Measurements from ENCODE around the gene TNFRSF6B. TPM values are rescaled to one million over a fixed set of nuclear protein-coding genes. Genes with fewer than 3 reads are reported as not detected.

Gene TNFRSF6B
- total RNA-seq, 1 donor from 2014 or later = 2.8 TPM

- DNase-seq (ENCODE audit: low read depth) (no peak), FAIRE-seq (no peak)
- Mint-ChIP-seq H3K4me1 (ENCODE audit: low read depth, unreplicated experiment) (peaks cover 12% of the 10 kb centered on the region), H3K27ac (ENCODE audit: unreplicated experiment) (no peak overlapping the region), H3K4me3 (ENCODE audit: unreplicated experiment) (peak overlapping the region; percentile 82), H3K27me3 (ENCODE audit: low read depth, unreplicated experiment) (no peaks in the 10 kb centered on the region), H3K9me3 (ENCODE audit: unreplicated experiment) (peaks cover 7% of the 10 kb centered on the region), H3K36me3 (ENCODE audit: low read depth, unreplicated experiment) (peaks cover 20% of the 10 kb centered on the region)
- peak overlapping the region; percentile 19 for H3K27ac ChIP-seq (ENCODE audit: low read depth, low read length)
- H3K79me2 ChIP-seq (ENCODE audit: insufficient read depth, low read length) = peaks cover 89% of the 10 kb centered on the region
- H3K9me3 ChIP-seq (ENCODE audit: insufficient read depth, low read depth, low read length) = no peaks in the 10 kb centered on the region
- H3K27me3 ChIP-seq (ENCODE audit: insufficient read depth, low read length) = no peaks in the 10 kb centered on the region
- peaks cover 25% of the 10 kb centered on the region for H3K36me3 ChIP-seq (ENCODE audit: insufficient read depth, low read length)
- H3K4me1 ChIP-seq (ENCODE audit: insufficient read depth, low read length) = peaks cover 17% of the 10 kb centered on the region
- peak overlapping the region; percentile 89 for H3K4me2 ChIP-seq (ENCODE audit: low read length)
- H3K9ac ChIP-seq (ENCODE audit: low read length) = peak overlapping the region; percentile 79
- peak overlapping the region; percentile 77 for H3K4me3 ChIP-seq (ENCODE audit: insufficient read depth, low read depth, low read length)
- H4K20me1 ChIP-seq (ENCODE audit: insufficient read depth, low read length) = peaks cover 57% of the 10 kb centered on the region
- no peak for TF ChIP-seq CTCF (IDR thresholded peaks at IDR 0.05; ENCODE audit: insufficient read depth, low read depth, low read length)
- TF ChIP-seq EZH2 (IDR thresholded peaks at IDR 0.05; ENCODE audit: insufficient read depth, low read length) = no peak
- H2AFZ ChIP-seq (ENCODE audit: low read depth, low read length) = peak overlapping the region; percentile 41
Measured at GRCh38 chr20:63708301-63709148, 12.1 kb downstream of the TNFRSF6B start.

GRCh38 chr20:63709149-63709527, 12.7 kb downstream of the TNFRSF6B start:
- DNase-seq (ENCODE audit: low read depth) (no peak), FAIRE-seq (no peak)
- H3K36me3 ChIP-seq (ENCODE audit: insufficient read depth, low read length) = peaks cover 25% of the 10 kb centered on the region
- Mint-ChIP-seq H3K9me3 (ENCODE audit: unreplicated experiment) (peaks cover 7% of the 10 kb centered on the region), H3K36me3 (ENCODE audit: low read depth, unreplicated experiment) (peaks cover 20% of the 10 kb centered on the region), H3K4me1 (ENCODE audit: low read depth, unreplicated experiment) (peaks cover 12% of the 10 kb centered on the region), H3K27me3 (ENCODE audit: low read depth, unreplicated experiment) (no peaks in the 10 kb centered on the region), H3K27ac (ENCODE audit: unreplicated experiment) (no peak overlapping the region), H3K4me3 (ENCODE audit: unreplicated experiment) (peak overlapping the region; percentile 82)
- no peak overlapping the region for H3K4me3 ChIP-seq (ENCODE audit: insufficient read depth, low read depth, low read length)
- H3K4me1 ChIP-seq (ENCODE audit: insufficient read depth, low read length) = peaks cover 17% of the 10 kb centered on the region
- peaks cover 96% of the 10 kb centered on the region for H3K79me2 ChIP-seq (ENCODE audit: insufficient read depth, low read length)
- peak overlapping the region; percentile 79 for H3K9ac ChIP-seq (ENCODE audit: low read length)
- no peaks in the 10 kb centered on the region for H3K27me3 ChIP-seq (ENCODE audit: insufficient read depth, low read length)
- H4K20me1 ChIP-seq (ENCODE audit: insufficient read depth, low read length) = peaks cover 59% of the 10 kb centered on the region
- H3K4me2 ChIP-seq (ENCODE audit: low read length) = peak overlapping the region; percentile 89
- TF ChIP-seq EZH2 (IDR thresholded peaks at IDR 0.05; ENCODE audit: insufficient read depth, low read length) = no peak
- no peak for TF ChIP-seq CTCF (IDR thresholded peaks at IDR 0.05; ENCODE audit: insufficient read depth, low read depth, low read length)
- no peak overlapping the region for H2AFZ ChIP-seq (ENCODE audit: low read depth, low read length)
- H3K27ac ChIP-seq (ENCODE audit: low read depth, low read length) = no peak overlapping the region
- no peaks in the 10 kb centered on the region for H3K9me3 ChIP-seq (ENCODE audit: insufficient read depth, low read depth, low read length)

Measured in astrocyte (in vitro differentiated cells and primary cell).